ENCODE data around the gene WDR5.

The WDR5 gene

GRCh38 chr9:134123764-134124128, 12.1 kb upstream of the WDR5 start:
- ChIA-PET POLR2A (no interaction called here), CTCF (no interaction called here)
- no peaks in the 10 kb centered on the region for H3K9me3 ChIP-seq (ENCODE audit: control insufficient read depth, insufficient read depth, low read depth, low read length)
- no peaks in the 10 kb centered on the region for H3K36me3 ChIP-seq (ENCODE audit: control insufficient read depth in 2 of 2, insufficient read depth in 1 of 2, low read length in 2 of 2)
- no peak overlapping the region for H3K27ac ChIP-seq (ENCODE audit: extremely low read depth, low read depth, low read length)
- no peak overlapping the region for H3K4me3 ChIP-seq (ENCODE audit: low read depth, low read length)
- H3K4me1 ChIP-seq (ENCODE audit: control insufficient read depth, insufficient read depth, low read length) = no peaks in the 10 kb centered on the region
- no peak for TF ChIP-seq HOXA7 (CRISPR knock-in tag; IDR thresholded peaks at IDR 0.05; ENCODE audit: borderline replicate concordance)
- no peak for TF ChIP-seq ZEB2 (tag by site-specific recombination; IDR thresholded peaks at IDR 0.05)
- TF ChIP-seq ZBTB21 (tag by site-specific recombination; IDR thresholded peaks at IDR 0.05) = no peak
- TF ChIP-seq ZNF658 (tag by site-specific recombination; IDR thresholded peaks at IDR 0.05) = no peak
- TF ChIP-seq GFI1B (tag by site-specific recombination; IDR thresholded peaks at IDR 0.05) = no peak
- TF ChIP-seq, protein P1, sequence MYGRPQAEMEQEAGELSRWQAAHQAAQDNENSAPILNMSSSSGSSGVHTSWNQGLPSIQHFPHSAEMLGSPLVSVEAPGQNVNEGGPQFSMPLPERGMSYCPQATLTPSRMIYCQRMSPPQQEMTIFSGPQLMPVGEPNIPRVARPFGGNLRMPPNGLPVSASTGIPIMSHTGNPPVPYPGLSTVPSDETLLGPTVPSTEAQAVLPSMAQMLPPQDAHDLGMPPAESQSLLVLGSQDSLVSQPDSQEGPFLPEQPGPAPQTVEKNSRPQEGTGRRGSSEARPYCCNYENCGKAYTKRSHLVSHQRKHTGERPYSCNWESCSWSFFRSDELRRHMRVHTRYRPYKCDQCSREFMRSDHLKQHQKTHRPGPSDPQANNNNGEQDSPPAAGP (tag by site-specific recombination; IDR thresholded peaks at IDR 0.05) = no peak
- TF ChIP-seq ZNF302 (tag by site-specific recombination; IDR thresholded peaks at IDR 0.05; ENCODE audit: low read depth) = no peak
- TF ChIP-seq, protein P2, sequence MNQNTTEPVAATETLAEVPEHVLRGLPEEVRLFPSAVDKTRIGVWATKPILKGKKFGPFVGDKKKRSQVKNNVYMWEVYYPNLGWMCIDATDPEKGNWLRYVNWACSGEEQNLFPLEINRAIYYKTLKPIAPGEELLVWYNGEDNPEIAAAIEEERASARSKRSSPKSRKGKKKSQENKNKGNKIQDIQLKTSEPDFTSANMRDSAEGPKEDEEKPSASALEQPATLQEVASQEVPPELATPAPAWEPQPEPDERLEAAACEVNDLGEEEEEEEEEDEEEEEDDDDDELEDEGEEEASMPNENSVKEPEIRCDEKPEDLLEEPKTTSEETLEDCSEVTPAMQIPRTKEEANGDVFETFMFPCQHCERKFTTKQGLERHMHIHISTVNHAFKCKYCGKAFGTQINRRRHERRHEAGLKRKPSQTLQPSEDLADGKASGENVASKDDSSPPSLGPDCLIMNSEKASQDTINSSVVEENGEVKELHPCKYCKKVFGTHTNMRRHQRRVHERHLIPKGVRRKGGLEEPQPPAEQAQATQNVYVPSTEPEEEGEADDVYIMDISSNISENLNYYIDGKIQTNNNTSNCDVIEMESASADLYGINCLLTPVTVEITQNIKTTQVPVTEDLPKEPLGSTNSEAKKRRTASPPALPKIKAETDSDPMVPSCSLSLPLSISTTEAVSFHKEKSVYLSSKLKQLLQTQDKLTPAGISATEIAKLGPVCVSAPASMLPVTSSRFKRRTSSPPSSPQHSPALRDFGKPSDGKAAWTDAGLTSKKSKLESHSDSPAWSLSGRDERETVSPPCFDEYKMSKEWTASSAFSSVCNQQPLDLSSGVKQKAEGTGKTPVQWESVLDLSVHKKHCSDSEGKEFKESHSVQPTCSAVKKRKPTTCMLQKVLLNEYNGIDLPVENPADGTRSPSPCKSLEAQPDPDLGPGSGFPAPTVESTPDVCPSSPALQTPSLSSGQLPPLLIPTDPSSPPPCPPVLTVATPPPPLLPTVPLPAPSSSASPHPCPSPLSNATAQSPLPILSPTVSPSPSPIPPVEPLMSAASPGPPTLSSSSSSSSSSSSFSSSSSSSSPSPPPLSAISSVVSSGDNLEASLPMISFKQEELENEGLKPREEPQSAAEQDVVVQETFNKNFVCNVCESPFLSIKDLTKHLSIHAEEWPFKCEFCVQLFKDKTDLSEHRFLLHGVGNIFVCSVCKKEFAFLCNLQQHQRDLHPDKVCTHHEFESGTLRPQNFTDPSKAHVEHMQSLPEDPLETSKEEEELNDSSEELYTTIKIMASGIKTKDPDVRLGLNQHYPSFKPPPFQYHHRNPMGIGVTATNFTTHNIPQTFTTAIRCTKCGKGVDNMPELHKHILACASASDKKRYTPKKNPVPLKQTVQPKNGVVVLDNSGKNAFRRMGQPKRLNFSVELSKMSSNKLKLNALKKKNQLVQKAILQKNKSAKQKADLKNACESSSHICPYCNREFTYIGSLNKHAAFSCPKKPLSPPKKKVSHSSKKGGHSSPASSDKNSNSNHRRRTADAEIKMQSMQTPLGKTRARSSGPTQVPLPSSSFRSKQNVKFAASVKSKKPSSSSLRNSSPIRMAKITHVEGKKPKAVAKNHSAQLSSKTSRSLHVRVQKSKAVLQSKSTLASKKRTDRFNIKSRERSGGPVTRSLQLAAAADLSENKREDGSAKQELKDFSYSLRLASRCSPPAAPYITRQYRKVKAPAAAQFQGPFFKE (tag by site-specific recombination; IDR thresholded peaks at IDR 0.05; ENCODE audit: borderline replicate concordance) = no peak
- TF ChIP-seq, protein P3, sequence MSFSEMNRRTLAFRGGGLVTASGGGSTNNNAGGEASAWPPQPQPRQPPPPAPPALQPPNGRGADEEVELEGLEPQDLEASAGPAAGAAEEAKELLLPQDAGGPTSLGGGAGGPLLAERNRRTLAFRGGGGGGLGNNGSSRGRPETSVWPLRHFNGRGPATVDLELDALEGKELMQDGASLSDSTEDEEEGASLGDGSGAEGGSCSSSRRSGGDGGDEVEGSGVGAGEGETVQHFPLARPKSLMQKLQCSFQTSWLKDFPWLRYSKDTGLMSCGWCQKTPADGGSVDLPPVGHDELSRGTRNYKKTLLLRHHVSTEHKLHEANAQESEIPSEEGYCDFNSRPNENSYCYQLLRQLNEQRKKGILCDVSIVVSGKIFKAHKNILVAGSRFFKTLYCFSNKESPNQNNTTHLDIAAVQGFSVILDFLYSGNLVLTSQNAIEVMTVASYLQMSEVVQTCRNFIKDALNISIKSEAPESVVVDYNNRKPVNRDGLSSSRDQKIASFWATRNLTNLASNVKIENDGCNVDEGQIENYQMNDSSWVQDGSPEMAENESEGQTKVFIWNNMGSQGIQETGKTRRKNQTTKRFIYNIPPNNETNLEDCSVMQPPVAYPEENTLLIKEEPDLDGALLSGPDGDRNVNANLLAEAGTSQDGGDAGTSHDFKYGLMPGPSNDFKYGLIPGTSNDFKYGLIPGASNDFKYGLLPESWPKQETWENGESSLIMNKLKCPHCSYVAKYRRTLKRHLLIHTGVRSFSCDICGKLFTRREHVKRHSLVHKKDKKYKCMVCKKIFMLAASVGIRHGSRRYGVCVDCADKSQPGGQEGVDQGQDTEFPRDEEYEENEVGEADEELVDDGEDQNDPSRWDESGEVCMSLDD (tag by site-specific recombination; IDR thresholded peaks at IDR 0.05) = no peak
- TF ChIP-seq, protein P4, sequence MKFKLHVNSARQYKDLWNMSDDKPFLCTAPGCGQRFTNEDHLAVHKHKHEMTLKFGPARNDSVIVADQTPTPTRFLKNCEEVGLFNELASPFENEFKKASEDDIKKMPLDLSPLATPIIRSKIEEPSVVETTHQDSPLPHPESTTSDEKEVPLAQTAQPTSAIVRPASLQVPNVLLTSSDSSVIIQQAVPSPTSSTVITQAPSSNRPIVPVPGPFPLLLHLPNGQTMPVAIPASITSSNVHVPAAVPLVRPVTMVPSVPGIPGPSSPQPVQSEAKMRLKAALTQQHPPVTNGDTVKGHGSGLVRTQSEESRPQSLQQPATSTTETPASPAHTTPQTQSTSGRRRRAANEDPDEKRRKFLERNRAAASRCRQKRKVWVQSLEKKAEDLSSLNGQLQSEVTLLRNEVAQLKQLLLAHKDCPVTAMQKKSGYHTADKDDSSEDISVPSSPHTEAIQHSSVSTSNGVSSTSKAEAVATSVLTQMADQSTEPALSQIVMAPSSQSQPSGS (tag by site-specific recombination; IDR thresholded peaks at IDR 0.05; ENCODE audit: low read depth) = no peak
- no peak for TF ChIP-seq ZNF335 (tag by site-specific recombination; conservative IDR thresholded peaks at IDR 0.05)
- no peak for TF ChIP-seq ZNF624 (tag by site-specific recombination; IDR thresholded peaks at IDR 0.05)
- no peak for TF ChIP-seq ZNF362 (tag by site-specific recombination; IDR thresholded peaks at IDR 0.05)
- TF ChIP-seq ZNF660 (tag by site-specific recombination; IDR thresholded peaks at IDR 0.05) = no peak
- no peak for TF ChIP-seq ZNF701 (tag by site-specific recombination; IDR thresholded peaks at IDR 0.05)
